ENCODE data around the gene CLEC4M.

The CLEC4M gene

DNA sequence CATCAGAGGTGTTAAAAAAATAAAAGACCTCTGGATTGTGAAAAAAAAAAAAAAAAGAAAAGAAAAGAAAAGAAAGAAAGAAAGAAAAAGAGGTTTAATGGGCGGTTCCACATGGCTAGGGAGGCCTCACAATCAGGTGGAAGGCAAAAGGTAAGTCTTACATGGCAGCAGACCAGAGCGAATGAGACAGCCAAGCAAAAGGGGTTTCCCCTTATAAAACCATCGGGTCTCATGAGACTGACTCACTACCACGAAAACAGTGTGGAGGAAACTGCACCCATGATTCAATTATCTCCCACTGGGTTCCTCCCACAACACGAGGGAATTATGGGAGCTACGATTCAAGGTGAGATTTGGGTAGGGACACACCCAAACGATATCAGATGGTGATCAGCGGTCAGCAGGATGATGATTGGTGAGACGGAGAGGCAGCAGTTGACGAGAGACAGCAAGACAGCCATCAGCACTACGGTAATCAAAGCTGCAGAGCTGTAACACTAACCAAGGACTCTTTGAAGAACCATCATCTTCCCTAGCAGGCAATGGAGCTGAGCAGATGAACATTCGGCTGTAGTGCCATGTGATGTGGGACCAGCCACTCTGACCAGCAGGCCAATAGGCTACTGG is 11.8 kb upstream of the CLEC4M start:
- H3K4me2 ChIP-seq (ENCODE audit: low read depth, low read length, poor library complexity, severe bottlenecking) = no peak overlapping the region
- no peaks in the 10 kb centered on the region for H3K36me3 ChIP-seq (ENCODE audit: low read length)
- no peaks in the 10 kb centered on the region for H4K20me1 ChIP-seq (ENCODE audit: low read depth, low read length)
- no peak for TF ChIP-seq EZH2phosphoT487 (conservative IDR thresholded peaks at IDR 0.05; ENCODE audit: low read length)
- no peak for TF ChIP-seq CTCF (IDR thresholded peaks at IDR 0.05; ENCODE audit: insufficient read depth, low read length, poor library complexity, severe bottlenecking)
- H3K79me2 ChIP-seq (ENCODE audit: insufficient read depth, low read length) = no peaks in the 10 kb centered on the region
- H3K4me3 ChIP-seq (ENCODE audit: insufficient read depth, low read length, poor library complexity, severe bottlenecking) = no peak overlapping the region
- no peaks in the 10 kb centered on the region for H3F3A ChIP-seq (ENCODE audit: insufficient read depth)
- H3K27me3 ChIP-seq (ENCODE audit: low read length) = no peaks in the 10 kb centered on the region
- no peak overlapping the region for H3K27ac ChIP-seq (ENCODE audit: low read depth, low read length)
- H3K9me2 ChIP-seq (replicated peaks; ENCODE audit: insufficient read depth, low read length) = no peaks in the 10 kb centered on the region
- H3K9ac ChIP-seq (ENCODE audit: low read length) = no peak overlapping the region
- no peaks in the 10 kb centered on the region for H3K9me3 ChIP-seq (ENCODE audit: insufficient read depth, low read length)
- no peak overlapping the region for H2AFZ ChIP-seq (ENCODE audit: low read depth, low read length, severe bottlenecking)

DNA sequence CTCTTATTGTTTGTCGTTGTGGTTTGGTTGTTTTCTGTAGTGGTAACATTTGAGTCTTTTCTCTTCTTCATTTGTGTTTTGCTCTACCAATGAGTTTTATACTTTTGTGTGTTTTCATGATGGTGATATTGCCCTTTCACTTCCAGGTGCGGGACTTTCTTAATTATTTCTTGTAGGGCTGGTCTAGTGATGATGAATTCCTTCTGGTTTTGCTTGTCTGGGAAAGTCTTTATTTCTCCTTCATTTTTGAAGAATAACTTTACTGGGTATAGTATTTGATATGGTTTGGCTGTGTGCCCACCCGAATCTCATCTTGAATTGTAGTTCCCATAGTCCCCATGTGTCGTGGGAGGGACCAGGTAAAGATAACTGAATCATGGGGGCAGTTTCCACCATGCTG is 6.8 kb upstream of the CLEC4M start:
- Histone ChIP-seq H3K9me2 (replicated peaks; ENCODE audit: insufficient read depth, low read length) (no peaks in the 10 kb centered on the region), H3K27me3 (ENCODE audit: low read length) (no peaks in the 10 kb centered on the region)

DNA sequence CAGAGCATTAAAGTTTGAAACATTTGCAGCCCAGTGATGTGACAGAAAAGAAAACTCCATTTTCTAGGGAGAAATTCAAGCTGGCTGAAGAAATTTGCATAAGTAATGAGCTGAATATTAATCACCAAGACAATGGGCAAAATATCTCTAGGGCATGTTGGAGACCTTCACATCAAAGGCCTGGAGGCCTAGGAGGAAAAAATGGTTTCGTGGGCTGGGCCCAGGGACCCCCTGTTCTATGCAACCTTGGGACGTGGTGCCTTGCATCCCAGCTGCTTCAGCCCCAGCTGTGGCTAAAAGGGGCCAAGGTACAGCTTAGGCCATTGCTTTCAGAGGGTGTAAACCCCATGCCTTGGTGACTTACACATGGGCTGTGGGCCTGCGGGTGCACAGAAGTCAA is 5.7 kb upstream of the CLEC4M start:
- H3F3A ChIP-seq (ENCODE audit: insufficient read depth) = no peaks in the 10 kb centered on the region
- no peak overlapping the region for H2AFZ ChIP-seq (ENCODE audit: low read depth, low read length, severe bottlenecking)
- H4K20me1 ChIP-seq (ENCODE audit: low read depth, low read length) = no peaks in the 10 kb centered on the region
- H3K79me2 ChIP-seq (ENCODE audit: insufficient read depth, low read length) = no peaks in the 10 kb centered on the region
- no peak overlapping the region for H3K27ac ChIP-seq (ENCODE audit: low read depth, low read length)
- H3K4me2 ChIP-seq (ENCODE audit: low read depth, low read length, poor library complexity, severe bottlenecking) = no peak overlapping the region
- H3K27me3 ChIP-seq (ENCODE audit: low read length) = no peaks in the 10 kb centered on the region
- no peaks in the 10 kb centered on the region for H3K36me3 ChIP-seq (ENCODE audit: low read length)
- peaks cover 29% of the 10 kb centered on the region; the same call in 1 of the 2 replicates for H3K9me3 ChIP-seq (ENCODE audit: insufficient read depth, low read length)
- no peaks in the 10 kb centered on the region for H3K9me2 ChIP-seq (replicated peaks; ENCODE audit: insufficient read depth, low read length)
- H3K4me3 ChIP-seq (ENCODE audit: insufficient read depth, low read length, poor library complexity, severe bottlenecking) = no peak overlapping the region
- no peak overlapping the region for H3K9ac ChIP-seq (ENCODE audit: low read length)
- TF ChIP-seq EZH2phosphoT487 (conservative IDR thresholded peaks at IDR 0.05; ENCODE audit: low read length) (no peak), CTCF (IDR thresholded peaks at IDR 0.05; ENCODE audit: insufficient read depth, low read length, poor library complexity, severe bottlenecking) (no peak)

More for the DNA sequence above, 6.8 kb upstream of the CLEC4M start:
- H3K4me2 ChIP-seq (ENCODE audit: low read depth, low read length, poor library complexity, severe bottlenecking) = no peak overlapping the region
- no peaks in the 10 kb centered on the region for H3K79me2 ChIP-seq (ENCODE audit: insufficient read depth, low read length)
- H3K27ac ChIP-seq (ENCODE audit: low read depth, low read length) = no peak overlapping the region
- no peak overlapping the region for H3K9ac ChIP-seq (ENCODE audit: low read length)
- peaks cover 29% of the 10 kb centered on the region; the same call in 1 of the 2 replicates for H3K9me3 ChIP-seq (ENCODE audit: insufficient read depth, low read length)
- no peak overlapping the region for H2AFZ ChIP-seq (ENCODE audit: low read depth, low read length, severe bottlenecking)
- H3F3A ChIP-seq (ENCODE audit: insufficient read depth) = no peaks in the 10 kb centered on the region
- no peaks in the 10 kb centered on the region for H4K20me1 ChIP-seq (ENCODE audit: low read depth, low read length)
- no peak overlapping the region for H3K4me3 ChIP-seq (ENCODE audit: insufficient read depth, low read length, poor library complexity, severe bottlenecking)
- H3K36me3 ChIP-seq (ENCODE audit: low read length) = no peaks in the 10 kb centered on the region
- TF ChIP-seq EZH2phosphoT487 (conservative IDR thresholded peaks at IDR 0.05; ENCODE audit: low read length) (no peak), CTCF (IDR thresholded peaks at IDR 0.05; ENCODE audit: insufficient read depth, low read length, poor library complexity, severe bottlenecking) (no peak)

Data from SU-DHL-6 (cell line).